Endodermal cell (in vitro differentiated cells): ENCODE data around the gene KAT7. TPM values are rescaled to one million over a fixed set of nuclear protein-coding genes. Genes with fewer than 3 reads are reported as not detected.

Source experiments
- DNase-seq: peaks from one replicate; pipeline ENCODE4 v3.0.0-alpha.2; 2017
- H3K27ac ChIP-seq: 2 replicates; pipeline ENCODE4 v1.5.1; 2013; ENCODE audit warnings: mild to moderate bottlenecking, low read depth, low read length, moderate library complexity
- H3K27me3 ChIP-seq: 2 replicates; pipeline ENCODE4 v1.6.1; 2013; ENCODE audit warnings: mild to moderate bottlenecking, low read length, moderate library complexity; ENCODE audit not compliant: insufficient read depth, control insufficient read depth, poor library complexity, severe bottlenecking
- H3K36me3 ChIP-seq: 2 replicates; pipeline ENCODE4 v1.7.0; 2013; ENCODE audit warnings: mild to moderate bottlenecking, low read length, moderate library complexity; ENCODE audit not compliant: control insufficient read depth, insufficient read depth
- H3K4me1 ChIP-seq: one replicate; pipeline ENCODE4 v1.7.0; 2013; ENCODE audit warnings: low read length; ENCODE audit not compliant: control insufficient read depth, insufficient read depth
- H3K4me3 ChIP-seq: 2 replicates; pipeline ENCODE4 v1.5.1; 2013; ENCODE audit warnings: mild to moderate bottlenecking, low read length, moderate library complexity
- H3K9ac ChIP-seq: 2 replicates; pipeline ENCODE4 v1.6.1; 2013; ENCODE audit warnings: mild to moderate bottlenecking, low read length, moderate library complexity; ENCODE audit not compliant: poor library complexity, severe bottlenecking; ENCODE audit errors: extremely low read depth
- H3K9me3 ChIP-seq: 2 replicates; pipeline ENCODE4 v1.6.1; 2013; ENCODE audit warnings: mild to moderate bottlenecking, low read length, moderate library complexity; ENCODE audit not compliant: control insufficient read depth
- H3K27ac Mint-ChIP-seq: 2 replicates; pipeline ENCODE4 v1.8.0; 2020; ENCODE audit warnings: mixed read lengths
- H3K27me3 Mint-ChIP-seq: 2 replicates; pipeline ENCODE4 v1.8.0; 2021; ENCODE audit warnings: mild to moderate bottlenecking, mixed read lengths; ENCODE audit not compliant: insufficient read depth
- H3K36me3 Mint-ChIP-seq: 2 replicates; pipeline ENCODE4 v1.8.0; 2020; ENCODE audit warnings: low read depth, mixed read lengths
- H3K4me1 Mint-ChIP-seq: 2 replicates; pipeline ENCODE4 v1.8.0; 2020; ENCODE audit warnings: mixed read lengths
- H3K4me3 Mint-ChIP-seq: 2 replicates; pipeline ENCODE4 v1.8.0; 2020; ENCODE audit warnings: mild to moderate bottlenecking, moderate library complexity, mixed read lengths
- H3K9me3 Mint-ChIP-seq: 2 replicates; pipeline ENCODE4 v1.8.0; 2020; ENCODE audit warnings: mild to moderate bottlenecking, mixed read lengths
- CTCF ChIP-seq: fragments of 200-600 bp; sonication (generic); conservative IDR thresholded peaks from 2 replicates; pipeline ENCODE4 v1.5.0; 2021; ENCODE audit warnings: antibody characterized with exemption, mild to moderate bottlenecking
- WGBS, 2 experiments: methylation state at CpG; one replicate each; pipeline versions ENCODE4 v1.1.5 to v1.1.7; 2013; ENCODE audit warnings: missing lambda C conversion rate in 2 of 2, mixed read lengths in 1 of 2; ENCODE audit not compliant: insufficient coverage in 1 of 2, insufficient read length in 1 of 2; 5-methylcytosine and 5-hydroxymethylcytosine counted together
- total RNA-seq, 2 donors: library from RNA; stranded (reverse); fragmentation: NEBNext Ultra II Directional in 1 of 2; extraction: Animal tissue kit (Norgen Biotek cat#: 25700) in 1 of 2; gene quantifications; 2 replicates in 1 of 2; 3 replicates in 1 of 2; pipeline ENCODE4 v1.2.1, GENCODE V29; 2021

Gene KAT7
- total RNA-seq, 2 donors from 2014 or later, result 77.8 to 80.5 TPM

- Histone ChIP-seq H3K27ac (no peak overlapping the region), H3K9ac (no peak overlapping the region), H3K9me3 (no peaks in the 10 kb centered on the region), H3K4me1 (no peaks in the 10 kb centered on the region), H3K36me3 (peaks cover 24% of the 10 kb centered on the region), H3K4me3 (no peak overlapping the region), H3K27me3 (no peaks in the 10 kb centered on the region)
- 87 to 94% methylated on average over 11 to 14 of the region's 16 CpGs for WGBS, 2 experiments
- no peak for DNase-seq
- Mint-ChIP-seq H3K36me3 (peaks cover 38% of the 10 kb centered on the region), H3K27ac (peak overlapping the region; percentile 41), H3K4me1 (no peaks in the 10 kb centered on the region), H3K27me3 (no peaks in the 10 kb centered on the region), H3K4me3 (no peak overlapping the region), H3K9me3 (no peaks in the 10 kb centered on the region)
- TF ChIP-seq CTCF, result no peak
These were observed 47.9 kb downstream of the KAT7 start for GRCh38 chr17:49836111-49837030.

GRCh38 chr17:49839455-49839854 lies 51.0 kb downstream of the KAT7 start:
- no peaks in the 10 kb centered on the region for H3K27me3 Mint-ChIP-seq
- peaks cover 5% of the 10 kb centered on the region for H3K36me3 ChIP-seq
- H3K36me3 Mint-ChIP-seq, result peaks cover 30% of the 10 kb centered on the region
- no peak overlapping the region for H3K4me3 ChIP-seq
- TF ChIP-seq CTCF, result no peak
- H3K27ac ChIP-seq, result no peak overlapping the region
- H3K4me3 Mint-ChIP-seq, result no peak overlapping the region
- no peak overlapping the region for H3K27ac Mint-ChIP-seq
- no peaks in the 10 kb centered on the region for H3K9me3 Mint-ChIP-seq
- no peak for DNase-seq
- no peaks in the 10 kb centered on the region for H3K4me1 Mint-ChIP-seq
- H3K27me3 ChIP-seq, result no peaks in the 10 kb centered on the region
- WGBS, 2 experiments, result 88 to 89% methylated on average over 5 of the region's 5 CpGs
- H3K9ac ChIP-seq, result no peak overlapping the region
- no peaks in the 10 kb centered on the region for H3K4me1 ChIP-seq
- no peaks in the 10 kb centered on the region for H3K9me3 ChIP-seq

GRCh38 chr17:49841548-49841947 lies 53.1 kb downstream of the KAT7 start:
- Histone ChIP-seq H3K36me3 (peaks cover 5% of the 10 kb centered on the region), H3K27me3 (no peaks in the 10 kb centered on the region), H3K4me3 (no peak overlapping the region), H3K27ac (no peak overlapping the region), H3K9me3 (no peaks in the 10 kb centered on the region), H3K4me1 (peaks cover 12% of the 10 kb centered on the region), H3K9ac (no peak overlapping the region)
- DNase-seq, result no peak
- peak; percentile 59 for TF ChIP-seq CTCF
- Mint-ChIP-seq H3K27me3 (no peaks in the 10 kb centered on the region), H3K4me3 (no peak overlapping the region), H3K9me3 (no peaks in the 10 kb centered on the region), H3K27ac (no peak overlapping the region), H3K4me1 (peaks cover 11% of the 10 kb centered on the region), H3K36me3 (peaks cover 25% of the 10 kb centered on the region)
- 92% methylated on average over 1 of the region's 3 CpGs; no CpG with 5 or more reads in 1 of the 2 experiments for WGBS, 2 experiments
